NCI-H128 (cell line): ENCODE data around the gene DLG3.
"Not testable (repeated sequence)": the region's sequence is repeated elsewhere in the genome, so short reads cannot be mapped to it uniquely, and the experiment has no call there.

Experiments
- DNase-seq: peaks from one replicate; lab custom pipeline; 2025; ENCODE audit not compliant: unreplicated experiment; lab: John Stamatoyannopoulos, UW

DLG3 gene

DNA sequence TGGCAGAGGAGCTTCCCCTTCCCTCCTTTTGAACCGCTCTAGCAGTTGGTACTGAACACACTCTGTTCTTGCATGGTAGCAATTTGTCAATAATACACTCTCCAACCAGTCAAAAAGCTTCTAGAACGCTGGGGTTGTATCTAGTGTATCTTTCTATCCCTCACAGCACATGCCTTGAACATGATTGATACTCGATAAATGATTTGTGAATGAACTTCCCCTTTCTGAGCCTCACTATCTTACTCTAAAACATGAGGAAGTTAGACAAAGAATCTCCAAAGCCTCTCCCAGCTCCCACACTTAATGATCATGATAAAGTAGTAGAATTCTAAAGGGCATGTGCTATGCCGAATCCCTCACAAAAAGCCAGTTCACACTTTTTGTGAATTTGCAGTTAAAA, 64.4 kb downstream of the DLG3 start:
- DNase-seq, result no peak

- not testable (repeated sequence) for DNase-seq
Measured at GRCh38 chrX:70515270-70515669, 70.6 kb downstream of the DLG3 start.

DNA sequence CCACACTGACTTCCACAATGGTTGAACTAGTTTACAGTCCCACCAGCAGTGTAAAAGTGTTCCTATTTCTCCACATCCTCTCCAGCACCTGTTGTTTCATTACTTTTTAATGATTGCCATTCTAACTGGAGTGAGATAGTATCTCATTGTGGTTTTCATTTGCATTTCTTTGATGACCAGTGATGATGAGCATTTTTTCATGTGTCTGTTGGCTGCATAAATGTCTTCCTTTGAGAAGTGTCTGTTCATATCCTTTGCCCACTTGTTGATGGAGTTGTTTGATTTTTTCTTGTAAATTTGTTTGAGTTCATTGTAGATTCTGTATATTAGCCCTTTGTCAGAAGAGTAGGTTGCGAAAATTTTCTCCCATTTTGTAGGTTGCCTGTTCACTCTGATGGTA, 71.1 kb downstream of the DLG3 start:
- not testable (repeated sequence) for DNase-seq

GRCh38 chrX:70525733-70526132, 81.1 kb downstream of the DLG3 start:
- DNase-seq, result no peak

- no peak for DNase-seq
Measured at GRCh38 chrX:70527053-70527452, 82.4 kb downstream of the DLG3 start.

- DNase-seq, result no peak
Measured at GRCh38 chrX:70527610-70528345, 83.1 kb downstream of the DLG3 start.

DNA sequence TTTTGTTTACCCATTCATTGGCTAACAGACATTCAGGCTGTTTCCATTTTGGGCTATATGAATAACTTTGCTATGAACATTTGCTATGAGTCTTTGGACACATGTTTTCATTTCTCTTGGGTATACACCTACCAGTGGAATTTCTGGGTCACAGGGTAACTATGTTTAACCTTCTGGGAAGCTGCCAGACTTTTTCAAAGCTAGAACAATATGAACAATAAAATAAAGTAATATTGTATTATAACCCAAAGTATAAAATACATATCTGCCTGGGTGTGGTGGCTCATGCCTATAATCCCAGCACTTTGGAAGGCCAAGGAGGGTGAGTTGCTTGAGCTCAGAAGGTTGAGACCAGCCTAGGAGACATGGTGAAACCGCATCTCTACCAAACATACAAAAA, 90.6 kb downstream of the DLG3 start:
- DNase-seq, result no peak

- no peak for DNase-seq
Measured at GRCh38 chrX:70549429-70549828, 104.8 kb downstream of the DLG3 start.

DNA sequence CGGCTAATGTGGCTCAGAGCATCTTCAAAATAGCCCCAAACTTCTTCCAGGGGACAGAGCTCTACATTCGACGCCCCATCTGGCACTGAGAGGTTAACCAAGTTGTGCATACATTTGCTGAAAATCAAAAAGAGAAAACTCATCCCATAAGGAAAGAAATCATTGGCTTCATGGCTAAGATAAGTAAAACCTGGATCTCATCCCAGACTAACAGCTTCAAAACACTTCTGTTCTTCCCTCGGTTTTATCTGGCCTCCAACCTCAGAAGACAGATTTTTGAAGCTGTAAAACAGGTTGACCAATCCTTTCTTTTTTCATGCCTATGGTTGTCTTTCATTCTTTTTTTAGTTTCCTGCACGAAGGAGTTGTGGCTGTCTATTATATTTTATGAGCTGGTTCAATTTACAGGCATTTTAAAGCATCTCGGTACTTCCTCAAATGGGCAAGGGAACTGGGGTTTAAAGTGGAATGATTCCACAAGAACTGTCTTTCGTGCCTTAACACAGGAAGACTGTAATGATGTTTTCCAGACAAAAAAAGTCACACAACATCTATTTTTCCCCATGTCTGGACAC, 107.6 kb downstream of the DLG3 start:
- DNase-seq, result no peak

DNA sequence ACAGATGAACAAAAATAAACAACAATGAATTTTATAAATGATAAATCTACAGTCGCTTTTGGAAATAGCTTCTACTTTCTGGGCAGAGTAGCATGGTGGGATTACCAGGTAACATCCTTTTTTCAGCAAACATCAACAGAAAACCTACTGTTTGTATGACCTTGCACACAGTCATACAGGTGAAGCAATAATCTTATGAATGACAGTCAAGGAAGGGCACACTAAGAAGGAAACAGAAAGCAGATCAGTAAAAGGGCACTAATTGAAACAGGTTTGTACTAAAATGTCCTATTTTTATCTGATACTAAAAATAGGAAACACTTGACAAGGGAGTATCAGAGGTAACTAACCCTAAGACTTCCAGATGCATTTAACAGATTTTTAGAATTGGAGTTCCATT, 108.9 kb downstream of the DLG3 start:
- no peak for DNase-seq

- DNase-seq, result no peak
Measured at GRCh38 chrX:70554081-70554480, 109.4 kb downstream of the DLG3 start.

- DNase-seq, result no peak
Measured at GRCh38 chrX:70554523-70554922, 109.9 kb downstream of the DLG3 start.

GRCh38 chrX:70554948-70555347, 110.3 kb downstream of the DLG3 start:
- no peak for DNase-seq
